PFSK-1 (cell line): ENCODE data around the gene ELMO3.

Source experiments
- FOXP2 ChIP-seq: optimal IDR thresholded peaks from 2 replicates; pipeline ENCODE3; 2011; ENCODE audit warnings: borderline replicate concordance, control low read depth, inconsistent platforms; ENCODE audit not compliant: insufficient read depth; ENCODE audit errors: extremely low read length, extremely low read depth
- POLR2AphosphoS5 ChIP-seq: IDR thresholded peaks from 2 replicates; pipeline ENCODE4 v1.6.1; 2012; ENCODE audit warnings: low read depth, mild to moderate bottlenecking, control low read depth, low read length, moderate library complexity
- REST ChIP-seq, 2 experiments: IDR thresholded peaks; 2 replicates each; pipeline versions ENCODE4 v1.6.1 to v1.8.0; 2011 to 2012; ENCODE audit warnings: low read depth in 2 of 2, low read length in 2 of 2, control low read depth in 1 of 2, inconsistent platforms in 1 of 2, mild to moderate bottlenecking in 1 of 2, moderate library complexity in 1 of 2; ENCODE audit not compliant: insufficient read depth in 1 of 2
- SIN3A ChIP-seq: IDR thresholded peaks from 2 replicates; pipeline ENCODE4 v1.6.1; 2012; ENCODE audit warnings: mild to moderate bottlenecking, low read length, moderate library complexity, borderline replicate concordance; ENCODE audit not compliant: insufficient read depth
- TAF1 ChIP-seq: IDR thresholded peaks from 2 replicates; pipeline ENCODE4 v1.6.1; 2012; ENCODE audit warnings: low read length, control low read depth, borderline replicate concordance; ENCODE audit not compliant: insufficient read depth

ELMO3 gene

GRCh38 chr16:67248401-67249177 lies 49.7 kb downstream of the ELMO3 start, which contains the start of gene SLC9A5:
Gene SLC9A5, plus strand, starts transcription at chr16:67248979. Its CDS starts 36 bp downstream, at chr16:67249015.
- no peak for TF ChIP-seq REST (IDR thresholded peaks at IDR 0.05; ENCODE audit: insufficient read depth in 1 of 2, low read depth in 2 of 2, low read length in 2 of 2)
- TF ChIP-seq SIN3A: no peak
- no peak for TF ChIP-seq POLR2AphosphoS5
- no peak for TF ChIP-seq TAF1
- TF ChIP-seq FOXP2: no peak

- no peak for TF ChIP-seq POLR2AphosphoS5
- TF ChIP-seq REST (IDR thresholded peaks at IDR 0.05; ENCODE audit: insufficient read depth in 1 of 2, low read depth in 2 of 2, low read length in 2 of 2): no peak
- TF ChIP-seq TAF1: no peak
- TF ChIP-seq FOXP2: no peak
- no peak for TF ChIP-seq SIN3A
These were observed 50.5 kb downstream of the ELMO3 start for GRCh38 chr16:67249178-67250044.

GRCh38 chr16:67250045-67250327 lies 51.1 kb downstream of the ELMO3 start:
- TF ChIP-seq POLR2AphosphoS5 (no peak), REST (IDR thresholded peaks at IDR 0.05; ENCODE audit: insufficient read depth in 1 of 2, low read depth in 2 of 2, low read length in 2 of 2) (no peak), FOXP2 (no peak), TAF1 (no peak), SIN3A (no peak)

GRCh38 chr16:67252609-67253497 lies 53.9 kb downstream of the ELMO3 start:
- no peak for TF ChIP-seq POLR2AphosphoS5
- no peak for TF ChIP-seq TAF1
- no peak for TF ChIP-seq FOXP2
